SHP77 (cell line): ENCODE results near the gene PRR23A.

Source experiments
- DNase-seq, 2 experiments: peaks; one replicate each; lab custom pipeline; 2025; lab: John Stamatoyannopoulos, UW

Gene PRR23A

DNA sequence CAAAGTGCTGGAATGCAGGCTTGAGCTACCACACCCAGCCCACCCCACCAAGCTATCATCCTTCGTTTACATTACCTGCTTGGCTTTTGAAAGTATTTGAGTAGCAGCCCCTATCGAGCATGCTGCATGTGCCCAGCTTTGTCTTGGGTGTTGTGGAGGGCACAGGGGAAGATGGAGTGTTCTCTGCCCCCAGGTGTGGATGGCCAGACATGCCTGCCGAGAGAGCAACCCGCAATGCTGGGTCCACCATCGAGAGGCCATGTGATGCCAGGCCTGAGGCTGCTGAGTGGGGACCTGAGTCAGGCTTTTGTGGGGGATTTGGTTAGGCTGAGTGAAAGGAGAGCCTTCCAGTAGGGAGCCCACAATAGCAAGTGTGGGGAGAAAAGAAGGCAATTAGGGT lies 33.1 kb downstream of the PRR23A start:
- no peak for DNase-seq

DNA sequence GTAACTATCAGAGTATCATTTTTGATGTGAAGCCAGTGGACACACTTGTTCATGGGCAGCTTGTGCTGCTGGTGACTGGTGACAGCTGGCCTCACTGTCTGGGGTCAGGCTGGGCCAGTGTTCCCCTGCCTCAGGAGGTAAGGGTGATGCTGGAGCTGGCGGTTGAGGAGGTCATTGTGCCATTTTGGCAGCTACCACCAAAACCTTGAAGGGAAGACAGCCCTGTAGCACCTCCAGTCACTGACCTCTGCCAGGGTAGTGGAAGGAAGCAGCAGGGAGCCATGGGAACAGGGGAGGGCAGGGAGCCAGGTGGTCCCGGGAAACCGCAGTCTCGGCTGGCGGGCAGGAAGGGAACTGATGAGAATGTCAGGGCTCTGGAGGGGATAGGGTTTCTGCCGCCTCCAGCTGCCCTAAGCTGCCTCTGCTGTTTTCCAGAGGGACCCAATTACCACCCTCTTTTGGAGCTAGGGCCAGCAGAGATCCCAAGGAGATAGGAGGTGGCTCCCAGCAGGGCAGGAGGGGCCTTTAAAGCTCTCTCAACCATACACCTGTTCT lies 34.2 kb downstream of the PRR23A start:
- no peak for DNase-seq

DNA sequence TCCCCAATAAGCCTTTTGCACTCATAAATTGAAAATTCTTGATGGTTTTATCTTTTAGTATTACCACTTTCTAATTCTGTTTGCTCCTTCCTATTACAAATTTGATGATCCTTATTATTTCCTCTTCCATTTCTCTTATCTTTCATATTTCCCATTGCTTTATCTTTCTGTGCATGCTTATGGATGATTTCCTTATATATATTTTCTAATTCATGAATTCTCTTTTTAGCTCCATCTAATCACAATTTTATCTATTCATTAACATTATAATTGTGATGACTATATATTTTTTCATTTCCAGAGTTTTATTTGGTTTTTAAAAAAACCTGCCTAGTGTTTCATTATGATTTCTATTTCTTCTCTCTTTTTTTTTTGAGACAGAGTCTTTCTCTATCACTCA lies 41.1 kb downstream of the PRR23A start:
- DNase-seq: no peak

DNA sequence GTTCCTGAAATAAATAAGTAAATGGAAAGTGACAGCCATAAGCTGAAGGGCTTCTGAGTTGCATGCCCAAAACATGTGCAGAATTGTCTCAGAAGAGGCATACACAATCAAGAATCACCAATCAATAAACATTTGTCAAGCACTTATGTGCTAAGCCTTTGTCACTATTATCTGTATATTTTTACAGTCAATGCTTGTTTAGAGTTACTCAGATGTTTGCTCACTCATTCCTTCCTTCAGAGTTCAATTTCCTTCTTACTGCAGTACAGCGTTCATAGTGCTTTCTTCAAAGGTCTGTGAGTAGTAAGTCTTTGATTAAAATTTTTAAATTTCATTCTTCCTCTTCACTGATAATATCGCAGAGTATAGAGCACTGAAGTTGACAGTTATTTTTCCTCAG lies 41.8 kb downstream of the PRR23A start:
- DNase-seq: no peak

DNA sequence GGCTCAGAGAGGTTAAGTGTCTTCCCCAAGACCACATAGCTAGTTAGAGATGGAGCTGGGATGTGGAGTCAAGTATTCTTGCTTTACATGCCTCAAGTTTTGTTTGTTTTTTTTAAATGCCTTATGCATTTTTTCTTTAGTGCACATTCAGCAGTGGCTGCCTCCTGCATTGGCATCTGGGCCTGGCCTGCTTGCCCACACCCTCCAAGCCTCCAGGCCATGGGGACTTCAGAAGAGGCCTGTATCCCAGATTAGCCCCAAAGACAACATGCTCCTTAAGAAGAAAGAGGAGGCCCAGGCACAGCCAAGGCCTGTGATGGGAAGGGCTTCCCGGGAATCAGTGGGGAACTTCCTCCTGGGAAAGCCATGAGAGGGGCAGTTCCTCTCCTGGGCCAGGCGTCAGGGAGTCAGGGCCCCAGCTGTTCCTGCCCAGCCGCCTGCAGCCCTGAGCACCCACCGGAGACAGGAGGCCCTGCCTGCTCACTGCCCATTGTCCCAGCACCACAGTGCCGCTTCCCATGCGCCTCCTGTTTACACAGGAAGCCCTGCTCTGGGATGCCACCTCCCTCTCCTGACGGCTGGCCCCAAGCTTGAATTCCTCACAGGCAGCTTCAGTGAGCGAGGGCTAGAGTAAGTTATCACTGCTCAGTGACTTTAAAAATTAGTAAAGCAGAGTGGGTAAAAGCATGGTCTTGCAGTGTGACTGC lies 43.1 kb downstream of the PRR23A start:
- no peak for DNase-seq

DNA sequence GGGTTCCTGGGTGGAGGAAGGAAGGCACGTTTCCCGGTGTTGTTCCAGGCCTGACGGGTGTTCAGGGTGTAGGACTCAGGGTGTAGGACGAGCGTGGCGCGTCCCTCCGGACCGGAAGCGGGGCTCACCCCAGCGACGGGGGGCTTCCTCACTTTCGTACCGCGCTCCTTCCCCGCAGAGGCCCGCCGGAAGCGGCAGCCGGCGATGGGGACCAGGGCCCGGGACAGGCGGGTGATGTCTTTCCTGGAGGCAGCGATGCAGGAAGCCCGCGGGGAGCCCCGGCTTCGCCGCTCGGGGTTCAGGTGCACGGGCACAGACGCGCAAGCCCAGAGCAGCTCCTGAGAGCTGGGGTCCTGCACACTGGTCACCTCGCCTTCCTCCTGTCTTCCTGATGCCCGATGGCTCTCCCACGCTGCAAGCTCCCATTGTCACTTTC lies 45.6 kb downstream of the PRR23A start:
- DNase-seq: no peak
